Measurements from ENCODE around the gene ARHGAP27.

- no peak for TF ChIP-seq POLR2AphosphoS5 (IDR thresholded peaks at IDR 0.05; ENCODE audit: low read depth, low read length)
- no peak for TF ChIP-seq POLR2A (IDR thresholded peaks at IDR 0.05; ENCODE audit: low read depth, low read length)
These were observed 34.9 kb downstream of the ARHGAP27 start for GRCh38 chr17:45397796-45398195.

All from GM12891 (cell line).